GM21515 (cell line): ENCODE measurements around the gene RAPGEF5.

Source experiments
- ATAC-seq: cut with Tn5 transposase; IDR thresholded peaks from one replicate; pipeline ENCODE4 v1.9.1; 2021; ENCODE audit not compliant: unreplicated experiment

Gene RAPGEF5

DNA sequence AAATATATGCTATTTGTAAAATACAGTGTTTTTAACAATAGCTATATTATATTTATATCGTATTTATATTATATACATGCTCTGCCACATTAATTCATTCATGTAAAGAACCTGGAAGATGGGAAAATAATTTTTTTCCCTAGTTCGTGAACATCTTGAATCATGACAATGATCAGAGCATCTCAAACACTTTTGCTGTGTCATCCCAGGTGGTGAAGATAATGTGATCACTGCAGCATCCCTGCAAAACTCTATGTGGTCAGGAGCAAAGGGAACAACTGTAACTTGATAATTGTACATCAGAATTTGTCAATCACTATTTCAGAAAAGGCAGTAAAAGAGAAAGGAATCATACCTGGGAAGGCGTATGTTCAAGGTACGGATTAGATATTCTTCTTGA, 39.3 kb downstream of the RAPGEF5 start:
- ATAC-seq = no peak

DNA sequence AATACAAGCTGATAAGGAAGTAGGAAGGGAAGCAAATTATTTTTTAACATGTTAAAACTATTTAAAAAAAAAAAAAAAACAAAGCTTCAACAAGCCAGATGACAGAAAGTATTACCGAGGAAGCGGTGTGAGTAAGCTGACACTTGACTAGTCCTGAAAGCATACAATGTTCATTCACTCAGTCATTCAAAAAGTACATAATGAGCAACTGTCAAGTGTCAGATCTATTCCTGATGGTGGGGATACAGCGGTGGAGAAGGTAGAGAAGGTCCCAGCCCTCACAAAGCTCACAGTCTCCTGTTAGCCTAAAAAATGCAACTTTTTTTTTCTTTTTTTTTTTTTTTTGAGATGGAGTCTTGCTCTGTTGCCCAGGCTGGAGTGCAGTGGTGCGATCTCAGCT, 40.0 kb downstream of the RAPGEF5 start:
- ATAC-seq = no peak

GRCh38 chr7:22307816-22308215, 49.1 kb downstream of the RAPGEF5 start:
- no peak for ATAC-seq

DNA sequence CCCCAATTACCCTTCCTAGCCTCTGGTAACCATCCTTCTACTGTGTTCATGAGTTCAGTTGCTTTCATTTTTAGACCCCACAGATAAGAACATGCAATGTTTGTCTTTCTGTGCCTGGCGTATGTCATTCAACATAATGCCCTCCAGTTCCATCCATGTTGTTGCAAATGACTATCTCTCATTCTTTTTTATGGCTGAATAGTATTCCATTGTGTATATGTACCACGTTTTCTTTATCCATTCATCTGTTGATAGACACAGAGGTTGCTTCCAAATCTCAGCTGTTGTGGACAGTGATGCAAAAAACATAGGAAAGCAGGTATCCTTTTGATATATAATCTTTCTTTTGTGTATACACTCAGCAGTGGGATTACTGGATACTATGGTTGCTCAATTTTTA, 51.2 kb downstream of the RAPGEF5 start:
- ATAC-seq = no peak

- ATAC-seq = no peak
Measured at GRCh38 chr7:22302951-22303423, 54.0 kb downstream of the RAPGEF5 start.

GRCh38 chr7:22302193-22302592, 54.8 kb downstream of the RAPGEF5 start:
- no peak for ATAC-seq

DNA sequence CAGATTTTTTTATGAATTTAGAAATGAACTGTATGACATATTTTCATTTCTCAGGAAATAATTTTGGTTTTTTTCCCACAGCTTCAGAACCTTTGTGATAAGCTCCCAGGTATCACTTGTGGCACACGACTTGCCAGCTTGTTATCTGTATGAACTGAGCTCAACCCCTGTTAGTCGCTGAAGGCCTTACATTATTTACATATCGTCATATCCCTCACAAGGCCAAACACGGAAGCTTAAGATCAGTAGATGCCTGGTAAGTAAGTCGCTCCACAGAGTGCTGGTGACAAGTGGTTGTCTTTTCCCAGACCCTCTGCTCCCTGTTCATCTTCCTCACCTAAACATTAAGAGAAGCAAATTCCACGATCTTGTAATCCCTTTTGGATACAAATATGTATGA, 55.2 kb downstream of the RAPGEF5 start:
- no peak for ATAC-seq

DNA sequence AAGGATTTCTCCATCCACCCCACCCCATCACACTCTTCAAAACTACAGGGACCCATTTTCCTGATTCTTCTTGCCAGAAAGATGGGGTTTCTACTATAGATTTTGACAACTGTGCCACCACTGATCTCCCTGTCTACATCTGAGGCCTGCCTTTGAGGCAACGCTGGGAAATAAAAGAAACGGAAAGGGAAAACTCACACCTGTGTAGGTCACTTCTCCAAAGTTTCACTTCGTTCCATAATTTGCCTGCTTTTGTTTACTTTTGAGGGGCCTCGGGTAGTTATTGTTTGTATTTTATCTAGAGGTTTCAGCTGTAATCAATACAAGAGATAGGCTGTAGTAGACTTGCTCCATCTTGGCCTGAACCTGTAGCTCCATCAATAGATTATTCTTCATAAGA, 56.1 kb downstream of the RAPGEF5 start:
- ATAC-seq = no peak

DNA sequence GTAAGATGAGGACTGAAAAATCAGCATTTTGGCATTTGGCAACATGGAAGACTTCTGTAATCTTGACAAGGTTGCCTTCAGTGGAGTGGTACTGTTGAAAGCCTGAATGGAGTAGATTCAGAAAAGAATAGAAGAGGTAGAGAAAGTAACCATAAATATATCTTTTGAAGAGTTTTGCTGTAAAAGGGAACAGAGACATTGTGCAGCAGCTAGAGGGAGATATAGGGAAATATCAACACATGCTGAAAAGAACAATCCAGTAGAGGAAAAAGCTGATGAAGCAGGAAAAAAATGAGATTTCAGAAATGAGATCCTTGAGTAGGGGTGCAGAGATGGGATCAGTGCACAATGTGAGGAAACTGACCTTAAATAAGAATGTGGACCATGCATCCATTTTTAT, 60.0 kb downstream of the RAPGEF5 start:
- ATAC-seq = no peak

GRCh38 chr7:22296265-22296566, 60.7 kb downstream of the RAPGEF5 start:
- no peak for ATAC-seq

DNA sequence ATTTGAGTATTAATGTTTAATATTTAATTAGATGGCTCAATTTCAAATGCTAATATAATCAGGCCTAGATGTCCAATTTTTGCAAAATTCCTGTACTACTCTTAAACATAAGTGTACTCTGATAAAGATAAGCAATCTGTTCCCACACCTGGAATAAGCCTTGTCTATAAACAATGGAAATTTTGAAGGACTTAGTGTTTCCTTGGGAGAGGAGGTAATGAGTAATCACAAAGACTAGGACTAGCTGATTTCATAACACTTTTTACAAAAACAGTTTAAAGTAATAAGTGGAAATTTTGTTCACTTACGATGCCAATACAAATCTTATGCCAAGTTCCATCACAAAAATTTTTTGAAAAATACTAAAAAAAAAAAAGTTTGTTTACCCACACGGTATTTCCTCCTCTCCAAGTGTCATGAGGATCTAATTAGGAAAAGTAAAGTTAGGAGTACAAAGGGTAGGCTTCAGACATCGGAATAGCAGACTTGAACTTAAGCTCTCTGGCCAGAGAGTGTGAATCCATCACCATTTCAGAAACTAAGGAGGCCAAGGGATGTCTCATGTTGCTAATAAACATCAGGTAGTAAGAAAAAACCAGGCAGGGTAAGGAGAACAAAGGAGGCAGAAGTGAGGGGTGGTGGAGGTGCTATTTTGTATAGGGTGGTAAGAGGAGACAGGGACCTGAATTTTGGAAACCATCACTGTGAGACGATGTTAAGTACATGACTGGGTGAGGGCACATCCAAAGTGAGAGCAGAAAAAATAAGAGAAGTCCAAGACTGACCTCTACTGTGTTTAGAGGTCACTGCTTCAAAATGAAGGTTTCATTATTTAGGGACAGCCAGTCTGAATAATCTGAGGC, 61.3 kb downstream of the RAPGEF5 start:
- ATAC-seq = no peak

- ATAC-seq = no peak
Measured at GRCh38 chr7:22292531-22292930, 64.4 kb downstream of the RAPGEF5 start.

DNA sequence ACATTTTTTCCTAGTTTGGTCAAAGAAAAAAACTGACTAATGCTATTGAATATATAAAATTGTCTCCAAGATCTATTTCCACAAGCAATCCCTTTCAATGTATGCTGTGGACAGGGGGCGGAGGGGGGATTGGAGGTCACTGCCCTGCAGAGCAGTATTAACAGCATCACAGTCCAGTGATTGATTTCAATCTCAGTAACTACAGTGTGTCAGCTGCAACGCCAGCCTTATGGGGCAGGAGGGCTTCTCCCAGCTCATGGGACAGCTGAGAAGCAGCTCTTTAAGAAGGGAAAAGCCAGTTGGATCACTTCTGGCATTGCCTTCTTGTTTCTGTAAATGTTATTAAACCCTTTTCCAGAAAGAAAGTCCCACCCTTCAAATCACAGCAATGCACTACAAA, 65.0 kb downstream of the RAPGEF5 start:
- no peak for ATAC-seq

DNA sequence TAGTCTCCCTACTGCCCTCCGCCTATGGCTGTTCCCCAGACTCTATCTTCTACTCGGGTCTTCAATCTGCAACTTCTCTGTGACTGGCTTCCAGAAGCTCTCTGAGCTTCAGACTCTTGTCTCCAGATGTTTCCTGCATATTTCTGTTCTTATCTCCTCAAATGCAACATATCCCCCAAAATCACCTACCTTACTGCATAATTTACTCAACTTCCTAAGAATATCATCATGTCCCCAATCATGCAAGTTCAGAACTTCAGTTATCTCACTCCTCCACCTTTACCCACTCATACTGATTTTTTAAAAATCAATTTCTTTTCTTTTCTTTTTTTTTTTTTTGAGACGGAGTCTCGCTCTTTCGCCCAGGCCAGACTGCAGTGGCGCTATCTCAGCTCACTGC, 68.8 kb downstream of the RAPGEF5 start:
- ATAC-seq = no peak

GRCh38 chr7:22287412-22287811, 69.5 kb downstream of the RAPGEF5 start:
- no peak for ATAC-seq

- ATAC-seq = no peak
Measured at GRCh38 chr7:22286436-22286835, 70.5 kb downstream of the RAPGEF5 start.

DNA sequence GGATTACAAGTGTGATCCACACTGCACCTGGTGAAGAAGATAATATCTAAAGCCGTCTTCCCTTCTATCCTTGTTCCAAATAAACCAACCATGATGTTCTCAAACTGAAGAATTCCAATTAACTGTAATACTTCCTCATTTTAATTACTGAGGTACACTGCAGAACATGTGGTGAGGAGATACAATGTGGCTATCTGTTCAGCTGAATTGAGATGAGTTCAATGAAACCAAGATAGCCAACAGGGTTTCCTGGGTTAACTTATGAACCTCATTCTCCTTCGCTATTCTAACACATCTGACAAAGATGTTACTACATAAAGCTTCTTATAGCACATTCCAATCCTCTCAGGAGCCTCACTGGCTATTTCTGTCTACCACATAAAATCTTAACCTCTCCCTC, 75.5 kb downstream of the RAPGEF5 start:
- ATAC-seq = no peak

GRCh38 chr7:22280031-22280430, 76.9 kb downstream of the RAPGEF5 start:
- no peak for ATAC-seq

DNA sequence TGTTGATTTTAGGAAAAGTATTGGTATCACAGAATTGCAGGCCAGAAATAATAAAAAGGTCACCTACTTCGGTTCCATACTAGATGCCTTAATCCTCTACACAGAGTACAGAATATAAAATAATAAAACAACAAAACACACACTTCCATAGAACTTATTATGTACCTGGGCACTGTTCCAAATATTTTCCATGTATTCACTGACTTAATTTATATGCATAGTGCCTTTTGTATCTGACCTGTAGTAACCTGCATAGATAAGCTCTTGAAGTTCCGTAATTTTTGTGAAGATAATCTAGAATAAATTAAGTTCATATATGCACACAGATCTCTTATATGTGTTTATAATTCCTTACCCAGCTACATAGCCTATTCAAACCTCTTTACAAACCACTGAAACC, 78.3 kb downstream of the RAPGEF5 start:
- ATAC-seq = no peak

GRCh38 chr7:22277375-22277774, 79.6 kb downstream of the RAPGEF5 start:
- no peak for ATAC-seq

- no peak for ATAC-seq
Measured at GRCh38 chr7:22275661-22276060, 81.3 kb downstream of the RAPGEF5 start.

- ATAC-seq = no peak
Measured at GRCh38 chr7:22271311-22271710, 85.6 kb downstream of the RAPGEF5 start.

- no peak for ATAC-seq
Measured at GRCh38 chr7:22270371-22270770, 86.6 kb downstream of the RAPGEF5 start.
